ENCODE measurements around the gene RPL6.
"Not testable (repeated sequence)": the region's sequence is repeated elsewhere in the genome, so short reads cannot be mapped to it uniquely, and the experiment has no call there.

RPL6 gene

GRCh38 chr12:112409064-112409905, at the start of gene RPL6:
TSS of gene RPL6 (minus strand) at chr12:112409605. CDS start at chr12:112408656, 949 bp downstream.
- DNase-seq (ENCODE audit: low read depth) = peak; percentile 86
- peak within 1 kb of the TSS; percentile 77 for H3K4me3 ChIP-seq (ENCODE audit: low read depth, low read length)
- TF ChIP-seq CTCF (IDR thresholded peaks at IDR 0.05; ENCODE audit: low read depth, low read length, missing control alignments) = no peak

- H3K4me3 ChIP-seq (ENCODE audit: low read depth, low read length) = no peak overlapping the region
- no peak for DNase-seq (ENCODE audit: low read depth)
- TF ChIP-seq CTCF (IDR thresholded peaks at IDR 0.05; ENCODE audit: low read depth, low read length, missing control alignments) = no peak
Observed at GRCh38 chr12:112458751-112459150, 49.3 kb upstream of the RPL6 start.

GRCh38 chr12:112458330-112458729, 48.9 kb upstream of the RPL6 start:
- no peak overlapping the region for H3K4me3 ChIP-seq (ENCODE audit: low read depth, low read length)
- TF ChIP-seq CTCF (IDR thresholded peaks at IDR 0.05; ENCODE audit: low read depth, low read length, missing control alignments) = no peak
- no peak for DNase-seq (ENCODE audit: low read depth)

GRCh38 chr12:112457142-112457541, 47.7 kb upstream of the RPL6 start:
- not testable (repeated sequence) for H3K4me3 ChIP-seq (ENCODE audit: low read depth, low read length); DNase-seq (ENCODE audit: low read depth)

- no peak overlapping the region for H3K4me3 ChIP-seq (ENCODE audit: low read depth, low read length)
- TF ChIP-seq CTCF (IDR thresholded peaks at IDR 0.05; ENCODE audit: low read depth, low read length, missing control alignments) = no peak
- no peak for DNase-seq (ENCODE audit: low read depth)
Observed at GRCh38 chr12:112456029-112456428, 46.6 kb upstream of the RPL6 start.

- no peak for DNase-seq (ENCODE audit: low read depth)
- no peak for TF ChIP-seq CTCF (IDR thresholded peaks at IDR 0.05; ENCODE audit: low read depth, low read length, missing control alignments)
- H3K4me3 ChIP-seq (ENCODE audit: low read depth, low read length) = no peak overlapping the region
Observed at GRCh38 chr12:112450725-112451124, 41.3 kb upstream of the RPL6 start.

GRCh38 chr12:112448165-112448564, 38.8 kb upstream of the RPL6 start:
- not testable (repeated sequence) for DNase-seq (ENCODE audit: low read depth); H3K4me3 ChIP-seq (ENCODE audit: low read depth, low read length)

GRCh38 chr12:112447106-112447505, 37.7 kb upstream of the RPL6 start:
- TF ChIP-seq CTCF (IDR thresholded peaks at IDR 0.05; ENCODE audit: low read depth, low read length, missing control alignments) = no peak
- no peak for DNase-seq (ENCODE audit: low read depth)
- no peak overlapping the region for H3K4me3 ChIP-seq (ENCODE audit: low read depth, low read length)
